Coronary artery (tissue), 2 donors: ENCODE data around the gene NANOS1.

Experiments
- DNase-seq: peaks from one replicate; pipeline ENCODE4 v3.0.0-alpha.2; 2017; ENCODE audit warnings: low spot score
- H3K27ac ChIP-seq, 2 donors: fragments of 200-600 bp; sonication (generic); one replicate each; pipeline ENCODE4 v1.5.1; 2016 to 2019
- H3K4me3 ChIP-seq: fragments of 200-600 bp; sonication (generic); 2 replicates; pipeline ENCODE4 v1.5.1; 2016; ENCODE audit warnings: mild to moderate bottlenecking, moderate library complexity
- CTCF ChIP-seq: fragments of 200-600 bp; sonication (generic); IDR thresholded peaks from one replicate; pipeline ENCODE4 v1.5.1; 2019; ENCODE audit warnings: antibody characterized with exemption

The NANOS1 gene

GRCh38 chr10:119042169-119042568 lies 12.7 kb downstream of the NANOS1 start:
- Histone ChIP-seq H3K4me3 (no peak overlapping the region), H3K27ac (no peak overlapping the region)
- DNase-seq = no peak
- no peak for TF ChIP-seq CTCF

- DNase-seq = no peak
- H3K4me3 ChIP-seq = no peak overlapping the region
- H3K27ac ChIP-seq = no peak overlapping the region
- TF ChIP-seq CTCF = no peak
Measured at GRCh38 chr10:119045561-119045960, 16.0 kb downstream of the NANOS1 start.

- no peak for DNase-seq
- Histone ChIP-seq H3K27ac (no peak overlapping the region), H3K4me3 (no peak overlapping the region)
- no peak for TF ChIP-seq CTCF
Measured at GRCh38 chr10:119049361-119049760, 19.8 kb downstream of the NANOS1 start.

- H3K27ac ChIP-seq = no peak overlapping the region
Measured at GRCh38 chr10:119049777-119050176, 20.3 kb downstream of the NANOS1 start.

GRCh38 chr10:119051775-119052174 lies 22.3 kb downstream of the NANOS1 start:
- DNase-seq = no peak
- TF ChIP-seq CTCF = no peak
- H3K27ac ChIP-seq = no peak overlapping the region
- no peak overlapping the region for H3K4me3 ChIP-seq

More at GRCh38 chr10:119049777-119050176, 20.3 kb downstream of the NANOS1 start:
- DNase-seq = no peak
- TF ChIP-seq CTCF = no peak
- H3K4me3 ChIP-seq = no peak overlapping the region

- no peak for TF ChIP-seq CTCF
- H3K27ac ChIP-seq = no peak overlapping the region
- DNase-seq = no peak
- no peak overlapping the region for H3K4me3 ChIP-seq
Measured at GRCh38 chr10:119055472-119055871, 26.0 kb downstream of the NANOS1 start.

GRCh38 chr10:119058010-119058409 lies 28.5 kb downstream of the NANOS1 start:
- H3K27ac ChIP-seq = no peak overlapping the region
- no peak for TF ChIP-seq CTCF
- no peak overlapping the region for H3K4me3 ChIP-seq
- no peak for DNase-seq
